A549 treated with AZD9567 at 1 μM for 4 hours (cell line): Measurements from ENCODE around the gene MEF2A. TPM values are rescaled to one million over a fixed set of nuclear protein-coding genes. Genes with fewer than 3 reads are reported as not detected.

Experiments used
- total RNA-seq: library from RNA; stranded (reverse); fragments of 200-300 nt; extraction: Qiagen RNA extraction; gene quantifications from 5 replicates; pipeline ENCODE4 v1.2.3, GENCODE V29; 2022; ENCODE audit not compliant: insufficient read depth

The MEF2A gene
- 11.8 to 16.0 TPM (median 14.3 TPM) in 5 replicates for total RNA-seq

DNA sequence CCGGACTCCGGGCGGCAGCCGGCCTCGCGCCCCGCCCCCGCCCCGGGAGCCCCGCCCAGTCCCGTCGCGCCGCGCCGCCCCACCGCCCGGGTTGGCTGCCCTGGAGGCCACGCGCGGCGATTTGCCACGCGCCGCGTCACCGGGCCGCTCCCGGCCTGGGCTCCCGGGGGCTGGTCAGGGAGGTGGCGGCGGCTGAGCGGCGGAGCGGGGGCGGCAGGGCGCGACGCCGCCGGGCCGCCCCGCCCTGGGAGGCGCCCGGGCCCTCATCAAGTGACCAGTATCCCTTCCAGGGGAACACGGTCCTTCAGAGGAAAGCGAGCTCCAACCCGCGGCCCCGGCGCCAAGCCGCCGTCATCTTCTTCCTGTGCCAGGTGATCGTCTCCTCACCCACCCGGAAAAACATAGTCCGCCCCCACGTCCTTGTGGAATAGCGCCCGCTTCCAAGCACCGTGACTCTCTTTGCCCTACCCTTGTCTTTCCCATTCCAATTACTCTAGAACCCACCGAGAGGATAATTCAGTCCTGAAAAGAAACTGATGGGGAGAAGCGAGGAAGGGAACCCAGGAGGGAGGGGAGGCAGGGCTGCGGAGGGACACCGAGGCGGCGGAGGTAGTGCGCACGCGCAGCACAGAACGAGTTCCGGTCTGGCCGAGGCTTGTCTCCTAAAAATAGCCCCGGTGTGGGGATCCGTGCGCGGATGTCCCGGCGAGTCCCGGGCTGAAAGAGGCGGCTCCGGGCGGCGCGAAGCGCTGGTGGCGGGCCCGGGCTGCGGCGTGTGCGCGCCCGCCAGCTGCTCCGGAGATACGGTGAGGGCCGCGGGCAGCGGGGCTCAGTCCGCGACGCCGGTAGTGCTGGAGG lies at the start of gene MEF2A:
MEF2A (plus strand) TSS at position 686 of the 858 bp plus-strand sequence. CDS start 67,136 bp downstream, outside the sequence.

DNA sequence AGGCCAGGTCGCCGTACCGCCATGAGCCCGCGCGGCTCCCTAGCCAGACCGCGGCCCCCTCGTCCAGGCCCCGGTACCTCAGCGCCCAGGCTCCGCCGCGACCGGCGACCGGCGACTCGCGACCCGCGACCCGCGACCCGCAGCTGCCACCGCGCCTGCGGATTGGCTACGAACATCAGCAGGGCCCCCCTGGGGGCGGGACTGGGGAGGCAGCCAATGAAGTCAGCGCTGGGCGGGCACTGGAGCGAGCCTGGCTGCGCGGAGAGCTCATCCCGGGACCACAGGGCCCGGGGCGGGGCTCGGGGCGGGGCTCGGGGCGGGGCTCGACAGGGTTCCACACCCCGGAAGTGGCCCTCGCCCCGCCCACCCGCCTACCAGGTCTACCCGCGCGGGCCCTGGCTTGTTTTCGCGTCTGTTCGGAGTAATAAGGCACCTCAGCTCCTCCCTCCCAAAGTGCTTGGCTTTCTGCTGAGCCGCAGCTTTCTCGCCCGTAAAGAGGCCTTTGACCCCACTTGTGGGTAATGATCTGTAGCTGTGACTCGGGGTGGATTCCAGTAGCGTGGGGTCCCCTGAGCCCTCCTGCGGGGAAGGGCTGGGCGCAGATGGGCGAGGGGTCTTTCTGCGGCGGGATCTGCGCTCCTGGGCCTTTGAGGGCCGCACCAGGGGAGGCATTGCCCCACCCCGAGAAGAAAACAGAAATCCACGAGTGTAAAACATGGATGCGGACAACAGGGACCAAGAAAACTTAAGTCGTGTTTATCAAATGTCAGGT lies 167.7 kb downstream of the MEF2A start, which contains the start of gene LYSMD4:
LYSMD4 (minus strand) TSS at position 170 of the 772 bp plus-strand sequence. CDS start 1,438 bp downstream, outside the sequence.

Other genes with a start within 250 kb of the MEF2A start
- gene LYSMD4, start 167.5 kb downstream of the MEF2A start, total RNA-seq: 3.3 to 4.2 TPM (median 4.0 TPM) in 5 replicates